ENCODE measurements around the gene STK39. TPM values are rescaled to one million over a fixed set of nuclear protein-coding genes. Genes with fewer than 3 reads are reported as not detected.

The STK39 gene
- total RNA-seq, 6 experiments from 2014 or later = 0.29 to 1.2 (median 0.60) TPM

DNA sequence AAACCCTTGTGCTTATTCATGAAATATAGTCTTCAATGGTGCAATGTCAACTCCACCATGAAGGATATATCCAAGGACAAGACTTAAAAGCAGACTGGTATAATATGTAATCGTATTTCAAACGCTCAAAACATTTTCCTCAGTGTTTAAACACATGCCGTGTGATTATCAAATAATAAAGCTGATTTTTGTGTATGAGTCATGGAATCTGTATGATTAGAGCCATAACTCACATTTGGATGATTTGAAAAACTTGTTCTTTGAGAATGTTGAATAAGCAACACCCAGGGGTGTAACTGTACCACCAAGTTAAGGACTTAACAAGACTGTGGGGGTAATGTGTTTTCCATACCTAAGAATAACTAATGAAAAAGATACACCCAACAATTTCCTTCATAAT lies 215.3 kb downstream of the STK39 start:
- WGBS (ENCODE audit: insufficient coverage, low coverage, low lambda C conversion rate, missing lambda C conversion rate) = 85% methylated on average over 3 of the region's 3 CpGs
- Histone ChIP-seq H3K27me3 (no peaks in the 10 kb centered on the region), H3K36me3 (no peaks in the 10 kb centered on the region), H3K27ac (no peak overlapping the region), H3K4me1 (no peaks in the 10 kb centered on the region), H3K9me3 (no peaks in the 10 kb centered on the region), H3K4me3 (no peak overlapping the region)
- DNase-seq (no peak), ATAC-seq (no peak)
- intact Hi-C loops (cut with DNase I) = no loop called here
- TF ChIP-seq POLR2A (IDR thresholded peaks at IDR 0.05) = no peak
- TF ChIP-seq, protein P1, sequence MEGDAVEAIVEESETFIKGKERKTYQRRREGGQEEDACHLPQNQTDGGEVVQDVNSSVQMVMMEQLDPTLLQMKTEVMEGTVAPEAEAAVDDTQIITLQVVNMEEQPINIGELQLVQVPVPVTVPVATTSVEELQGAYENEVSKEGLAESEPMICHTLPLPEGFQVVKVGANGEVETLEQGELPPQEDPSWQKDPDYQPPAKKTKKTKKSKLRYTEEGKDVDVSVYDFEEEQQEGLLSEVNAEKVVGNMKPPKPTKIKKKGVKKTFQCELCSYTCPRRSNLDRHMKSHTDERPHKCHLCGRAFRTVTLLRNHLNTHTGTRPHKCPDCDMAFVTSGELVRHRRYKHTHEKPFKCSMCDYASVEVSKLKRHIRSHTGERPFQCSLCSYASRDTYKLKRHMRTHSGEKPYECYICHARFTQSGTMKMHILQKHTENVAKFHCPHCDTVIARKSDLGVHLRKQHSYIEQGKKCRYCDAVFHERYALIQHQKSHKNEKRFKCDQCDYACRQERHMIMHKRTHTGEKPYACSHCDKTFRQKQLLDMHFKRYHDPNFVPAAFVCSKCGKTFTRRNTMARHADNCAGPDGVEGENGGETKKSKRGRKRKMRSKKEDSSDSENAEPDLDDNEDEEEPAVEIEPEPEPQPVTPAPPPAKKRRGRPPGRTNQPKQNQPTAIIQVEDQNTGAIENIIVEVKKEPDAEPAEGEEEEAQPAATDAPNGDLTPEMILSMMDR (IDR thresholded peaks at IDR 0.05) = no peak

DNA sequence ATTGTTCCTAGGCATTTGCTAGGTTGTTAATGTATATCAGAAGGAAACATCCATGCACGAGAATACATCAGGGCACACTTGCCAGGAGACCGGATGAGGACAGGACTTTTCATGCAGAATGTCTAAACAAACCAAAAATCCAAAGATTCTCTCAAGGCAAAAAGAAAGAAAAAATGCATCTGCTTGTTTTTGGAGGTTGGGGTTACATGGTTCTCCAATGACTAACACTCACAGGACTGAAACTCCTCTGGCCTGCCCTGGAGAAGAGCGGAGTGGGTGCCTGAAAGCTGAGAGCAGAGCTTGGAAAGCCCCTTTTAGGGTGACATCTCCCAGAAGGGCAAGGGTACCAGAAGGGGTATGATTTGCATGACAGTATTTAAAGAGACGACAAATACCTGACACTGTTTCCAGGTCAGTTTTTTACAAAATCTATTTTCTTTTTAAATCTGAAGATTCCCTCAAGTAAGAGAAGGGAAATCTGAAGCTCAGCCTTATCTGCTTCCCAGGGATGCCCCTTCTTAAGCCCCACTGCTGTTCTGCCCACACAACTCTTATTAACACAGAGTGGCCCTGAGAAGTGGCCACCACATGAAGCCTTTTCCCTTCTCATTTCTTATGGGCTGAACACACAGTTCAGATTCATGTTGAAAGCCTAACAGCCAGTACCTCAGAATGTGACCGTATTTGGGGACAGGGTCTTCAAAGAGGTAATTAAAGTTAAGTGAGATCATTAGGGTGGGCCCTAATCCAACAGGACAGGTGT lies 216.4 kb downstream of the STK39 start:
- Histone ChIP-seq H3K27ac (no peak overlapping the region), H3K4me1 (no peaks in the 10 kb centered on the region), H3K4me3 (no peak overlapping the region), H3K27me3 (no peaks in the 10 kb centered on the region), H3K9me3 (no peaks in the 10 kb centered on the region), H3K36me3 (no peaks in the 10 kb centered on the region)
- DNase-seq (no peak), ATAC-seq (no peak)
- WGBS (ENCODE audit: insufficient coverage, low coverage, low lambda C conversion rate, missing lambda C conversion rate) = 68% methylated on average over 5 of the region's 5 CpGs
- TF ChIP-seq, protein P1 (IDR thresholded peaks at IDR 0.05) = no peak
- no peak for TF ChIP-seq POLR2A (IDR thresholded peaks at IDR 0.05)
- intact Hi-C loops (cut with DNase I) = no loop called here

DNA sequence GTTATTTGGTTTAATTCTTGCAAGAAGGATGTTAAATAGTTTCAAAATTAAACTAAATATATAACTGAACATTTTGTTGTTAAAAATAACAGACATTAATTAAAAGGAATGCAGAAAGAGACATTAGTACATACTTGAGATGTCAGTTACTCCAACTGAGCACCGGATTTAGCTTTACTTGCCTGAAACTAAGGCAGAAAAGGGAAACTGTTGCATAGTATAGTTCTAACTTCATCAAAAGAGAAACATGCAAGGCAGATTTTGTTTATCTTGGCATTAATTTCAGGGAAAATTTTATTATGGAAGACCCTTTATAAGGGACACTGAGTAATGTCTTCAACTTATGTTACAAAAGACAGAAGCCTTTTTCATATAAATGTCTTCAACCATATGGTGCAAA lies 218.3 kb downstream of the STK39 start:
- ATAC-seq (no peak), DNase-seq (no peak)
- WGBS (ENCODE audit: insufficient coverage, low coverage, low lambda C conversion rate, missing lambda C conversion rate) = 58% methylated on average over 1 of the region's 1 CpG
- no peak overlapping the region for H3K4me3 ChIP-seq
- no peak for TF ChIP-seq POLR2A (IDR thresholded peaks at IDR 0.05)
- TF ChIP-seq, protein P1 (IDR thresholded peaks at IDR 0.05) = no peak
- no peak overlapping the region for H3K27ac ChIP-seq
- no peaks in the 10 kb centered on the region for H3K36me3 ChIP-seq
- no peaks in the 10 kb centered on the region for H3K9me3 ChIP-seq
- intact Hi-C loops (cut with DNase I) = no loop called here
- H3K4me1 ChIP-seq = no peaks in the 10 kb centered on the region
- H3K27me3 ChIP-seq = no peaks in the 10 kb centered on the region

GRCh38 chr2:168028362-168028761 lies 219.0 kb downstream of the STK39 start:
- intact Hi-C loops (cut with DNase I) = no loop called here
- TF ChIP-seq, protein P1 (IDR thresholded peaks at IDR 0.05) = no peak
- no peak for TF ChIP-seq POLR2A (IDR thresholded peaks at IDR 0.05)
- Histone ChIP-seq H3K4me3 (no peak overlapping the region), H3K36me3 (no peaks in the 10 kb centered on the region), H3K4me1 (no peaks in the 10 kb centered on the region), H3K27me3 (no peaks in the 10 kb centered on the region), H3K9me3 (no peaks in the 10 kb centered on the region), H3K27ac (no peak overlapping the region)
- ATAC-seq (no peak), DNase-seq (no peak)

All from right lobe of liver (tissue), 6 donors.